WTC11 (cell line): ENCODE measurements around the gene MTTP. TPM values are rescaled to one million over a fixed set of nuclear protein-coding genes. Genes with fewer than 3 reads are reported as not detected.

Experiments used
- ATAC-seq: fragments of 200-7000 bp; cut with Tn5 transposase; 2 replicates; pipeline ENCODE4 v1.10.0; 2021; ENCODE audit warnings: mild to moderate bottlenecking, moderate library complexity
- CTCF ChIA-PET: fragments of 300-600 bp; sonication (Branson Sonifier 250); formaldehyde crosslinking; loops from one replicate; lab custom pipeline; 2021; ENCODE audit warnings: antibody characterized with exemption; lab: Charles Lee
- POLR2A ChIA-PET: fragments of 350-600 bp; sonication (Branson Sonifier 250); formaldehyde crosslinking; loops from one replicate; lab custom pipeline; 2021; ENCODE audit warnings: antibody characterized with exemption; lab: Charles Lee
- DNase-seq: peaks from one replicate; pipeline ENCODE4 v3.0.0; 2021; ENCODE audit warnings: low spot score
- H3K27ac Mint-ChIP-seq: 2 replicates; pipeline ENCODE4 v1.8.0; 2021; ENCODE audit warnings: mixed read lengths
- H3K27me3 Mint-ChIP-seq: 2 replicates; pipeline ENCODE4 v1.8.0; 2021; ENCODE audit warnings: low read depth, mild to moderate bottlenecking, moderate library complexity, mixed read lengths
- H3K36me3 Mint-ChIP-seq: 2 replicates; pipeline ENCODE4 v1.8.0; 2021; ENCODE audit warnings: mixed read lengths
- H3K4me1 Mint-ChIP-seq: 2 replicates; pipeline ENCODE4 v1.8.0; 2022; ENCODE audit warnings: mixed read lengths
- H3K4me3 Mint-ChIP-seq: 2 replicates; pipeline ENCODE4 v1.8.0; 2021; ENCODE audit warnings: mild to moderate bottlenecking, moderate library complexity, mixed read lengths
- H3K9me3 Mint-ChIP-seq: 2 replicates; pipeline ENCODE4 v1.8.0; 2021; ENCODE audit warnings: mixed read lengths
- CBFB ChIP-seq: sonication (generic); formaldehyde crosslinking; IDR thresholded peaks from 2 replicates; pipeline ENCODE4 v1.8.1; 2022; ENCODE audit warnings: mild to moderate bottlenecking, low read depth, missing genetic modification reagents
- CREB1 ChIP-seq: sonication (generic); formaldehyde crosslinking; IDR thresholded peaks from 2 replicates; pipeline ENCODE4 v1.8.0; 2023; ENCODE audit warnings: mild to moderate bottlenecking, missing genetic modification reagents
- ERG ChIP-seq: fragments of 250-450 bp; sonication (Bioruptor Pico); IDR thresholded peaks from 2 replicates; pipeline ENCODE4 v1.8.0; 2021; ENCODE audit warnings: mild to moderate bottlenecking
- ETV6 ChIP-seq: sonication (generic); formaldehyde crosslinking; IDR thresholded peaks from 2 replicates; pipeline ENCODE4 v1.8.1; 2022; ENCODE audit warnings: mild to moderate bottlenecking, missing genetic modification reagents
- IRF1 ChIP-seq: sonication (generic); formaldehyde crosslinking; IDR thresholded peaks from 2 replicates; pipeline ENCODE4 v1.8.0; 2023; ENCODE audit warnings: missing genetic modification reagents
- IRF2 ChIP-seq: sonication (generic); formaldehyde crosslinking; IDR thresholded peaks from 2 replicates; pipeline ENCODE4 v1.8.0; 2022; ENCODE audit warnings: low read depth, missing genetic modification reagents, borderline replicate concordance
- JUN ChIP-seq: sonication (generic); formaldehyde crosslinking; IDR thresholded peaks from 2 replicates; pipeline ENCODE4 v1.8.0; 2023; ENCODE audit warnings: mild to moderate bottlenecking, missing genetic modification reagents
- NR2C2 ChIP-seq: sonication (generic); formaldehyde crosslinking; IDR thresholded peaks from 2 replicates; pipeline ENCODE4 v1.8.0; 2022; ENCODE audit warnings: mild to moderate bottlenecking, missing genetic modification reagents
- OVOL2 ChIP-seq: fragments of 250-450 bp; sonication (Bioruptor Pico); IDR thresholded peaks from 2 replicates; pipeline ENCODE4 v1.9.0; 2021; ENCODE audit warnings: mild to moderate bottlenecking, borderline replicate concordance
- SOX15 ChIP-seq: fragments of 250-450 bp; sonication (Bioruptor Pico); IDR thresholded peaks from 2 replicates; pipeline ENCODE4 v1.9.0; 2021; ENCODE audit warnings: mild to moderate bottlenecking
- SP1 ChIP-seq: sonication (generic); formaldehyde crosslinking; conservative IDR thresholded peaks from 2 replicates; pipeline ENCODE4 v1.8.1; 2022; ENCODE audit warnings: missing genetic modification reagents
- STAT6 ChIP-seq: sonication (generic); formaldehyde crosslinking; conservative IDR thresholded peaks from 2 replicates; pipeline ENCODE4 v1.8.1; 2023; ENCODE audit warnings: mild to moderate bottlenecking, low read depth, missing genetic modification reagents, moderate library complexity
- TEAD4 ChIP-seq: sonication (generic); formaldehyde crosslinking; IDR thresholded peaks from 2 replicates; pipeline ENCODE4 v1.8.0; 2022; ENCODE audit warnings: mild to moderate bottlenecking, missing genetic modification reagents
- USF1 ChIP-seq: sonication (generic); formaldehyde crosslinking; IDR thresholded peaks from 2 replicates; pipeline ENCODE4 v1.8.0; 2022; ENCODE audit warnings: mild to moderate bottlenecking, missing genetic modification reagents
- ZMAT4 ChIP-seq: fragments of 250-450 bp; sonication (Bioruptor Pico); IDR thresholded peaks from 2 replicates; pipeline ENCODE4 v1.9.0; 2021; ENCODE audit warnings: mild to moderate bottlenecking
- ZNF423 ChIP-seq: fragments of 250-450 bp; sonication (Bioruptor Pico); IDR thresholded peaks from 2 replicates; pipeline ENCODE4 v2.1.2; 2022; ENCODE audit warnings: mild to moderate bottlenecking, moderate library complexity
- ZNF512 ChIP-seq: sonication (generic); formaldehyde crosslinking; IDR thresholded peaks from 2 replicates; pipeline ENCODE4 v1.8.1; 2022; ENCODE audit warnings: missing genetic modification reagents, borderline replicate concordance
- total RNA-seq: library from RNA; stranded (reverse); gene quantifications from 3 replicates; pipeline ENCODE4 v1.2.3, GENCODE V29; 2021
- TF ChIP-seq, protein P1 (sequence below): sonication (generic); formaldehyde crosslinking; IDR thresholded peaks from 2 replicates; pipeline ENCODE4 v1.8.0; 2022; ENCODE audit warnings: mild to moderate bottlenecking, missing genetic modification reagents

The MTTP gene
- total RNA-seq, 1 experiment from 2014 or later: 0.26 TPM

DNA sequence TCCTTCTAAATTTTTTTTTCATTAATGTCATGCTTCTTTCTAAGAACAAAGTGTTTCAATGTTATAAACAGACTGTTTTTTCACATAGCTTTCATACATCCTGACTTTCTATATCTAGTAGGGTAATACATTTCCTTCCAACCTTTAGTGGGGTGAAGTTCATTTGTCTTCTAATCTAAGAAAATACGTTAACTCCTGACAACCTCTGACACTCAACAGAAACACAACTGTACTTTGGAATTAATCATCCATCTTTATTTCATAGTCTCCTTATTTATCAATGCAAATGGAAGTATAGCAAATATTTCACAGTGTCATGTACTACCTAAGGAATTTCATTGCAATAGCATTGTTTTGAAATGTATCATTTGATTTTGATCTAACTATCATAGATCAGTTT, 2.7 kb upstream of the MTTP start (continued):
- no peak for TF ChIP-seq STAT6 (CRISPR knock-in tag)
- TF ChIP-seq SOX15 (CRISPR knock-in tag): no peak
- no peak for TF ChIP-seq ERG (CRISPR knock-in tag)
- TF ChIP-seq TEAD4: no peak
- no peak for TF ChIP-seq ZNF512

- H3K36me3 Mint-ChIP-seq: no peaks in the 10 kb centered on the region
- ChIA-PET POLR2A (no interaction called here), CTCF (no interaction called here)
- DNase-seq: no peak
- H3K4me3 Mint-ChIP-seq: no peak overlapping the region
- H3K27me3 Mint-ChIP-seq: peaks cover 4% of the 10 kb centered on the region; the same call in 1 of the 2 replicates
- no peak for ATAC-seq
- H3K4me1 Mint-ChIP-seq: peaks cover 9% of the 10 kb centered on the region
- H3K27ac Mint-ChIP-seq: no peak overlapping the region
- TF ChIP-seq OVOL2 (CRISPR knock-in tag) (no peak), ETV6 (CRISPR knock-in tag) (no peak), USF1 (CRISPR knock-in tag) (no peak), ZNF423 (no peak), IRF2 (CRISPR knock-in tag) (no peak), ZMAT4 (no peak), SP1 (no peak), JUN (CRISPR knock-in tag) (no peak), IRF1 (no peak), CBFB (CRISPR knock-in tag) (no peak), CREB1 (no peak), NR2C2 (CRISPR knock-in tag) (no peak)
- TF ChIP-seq, protein P1, sequence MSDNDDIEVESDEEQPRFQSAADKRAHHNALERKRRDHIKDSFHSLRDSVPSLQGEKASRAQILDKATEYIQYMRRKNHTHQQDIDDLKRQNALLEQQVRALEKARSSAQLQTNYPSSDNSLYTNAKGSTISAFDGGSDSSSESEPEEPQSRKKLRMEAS (CRISPR knock-in tag): no peak
- no peaks in the 10 kb centered on the region for H3K9me3 Mint-ChIP-seq
These were observed 1.9 kb upstream of the MTTP start for GRCh38 chr4:99572527-99573240.
